Measurements from ENCODE around the gene SAMD13.

Gene SAMD13

GRCh38 chr1:84265867-84266266 lies 35.6 kb upstream of the SAMD13 start:
- no peaks in the 10 kb centered on the region for H3K36me3 ChIP-seq
- H3K27ac ChIP-seq: no peak overlapping the region
- TF ChIP-seq CTCF (IDR thresholded peaks at IDR 0.05): no peak

GRCh38 chr1:84266748-84267147 lies 34.8 kb upstream of the SAMD13 start:
- TF ChIP-seq CTCF (IDR thresholded peaks at IDR 0.05): no peak
- H3K27ac ChIP-seq: no peak overlapping the region
- no peaks in the 10 kb centered on the region for H3K9me3 ChIP-seq
- no peaks in the 10 kb centered on the region for H3K36me3 ChIP-seq
- H3K4me3 ChIP-seq (ENCODE audit: low read depth in 1 of 2, low read length in 1 of 2): no peak overlapping the region
- no peaks in the 10 kb centered on the region for H3K27me3 ChIP-seq
- H3K4me1 ChIP-seq (ENCODE audit: control insufficient read depth in 1 of 2, insufficient read depth in 1 of 2, low read depth in 1 of 2, low read length in 1 of 2): peaks cover 0 to 7% of the 10 kb centered on the region in 2 experiments

More at GRCh38 chr1:84265867-84266266, 35.6 kb upstream of the SAMD13 start:
- H3K4me1 ChIP-seq (ENCODE audit: control insufficient read depth in 1 of 2, insufficient read depth in 1 of 2, low read depth in 1 of 2, low read length in 1 of 2): no peaks in the 10 kb centered on the region
- no peaks in the 10 kb centered on the region for H3K9me3 ChIP-seq
- H3K27me3 ChIP-seq: no peaks in the 10 kb centered on the region
- H3K4me3 ChIP-seq (ENCODE audit: low read depth in 1 of 2, low read length in 1 of 2): no peak overlapping the region

- H3K4me1 ChIP-seq (ENCODE audit: control insufficient read depth in 1 of 2, insufficient read depth in 1 of 2, low read depth in 1 of 2, low read length in 1 of 2): peaks cover 0 to 9% of the 10 kb centered on the region in 2 experiments
- no peak for TF ChIP-seq CTCF (IDR thresholded peaks at IDR 0.05)
- no peak overlapping the region for H3K27ac ChIP-seq
- H3K36me3 ChIP-seq: no peaks in the 10 kb centered on the region
- H3K9me3 ChIP-seq: no peaks in the 10 kb centered on the region
- no peak overlapping the region for H3K4me3 ChIP-seq (ENCODE audit: low read depth in 1 of 2, low read length in 1 of 2)
- no peaks in the 10 kb centered on the region for H3K27me3 ChIP-seq
Measured at GRCh38 chr1:84267476-84267875, 34.0 kb upstream of the SAMD13 start.

GRCh38 chr1:84268346-84268745 lies 33.2 kb upstream of the SAMD13 start:
- Histone ChIP-seq H3K9me3 (no peaks in the 10 kb centered on the region), H3K4me1 (ENCODE audit: control insufficient read depth in 1 of 2, insufficient read depth in 1 of 2, low read depth in 1 of 2, low read length in 1 of 2) (peaks cover 0 to 9% of the 10 kb centered on the region in 2 experiments), H3K36me3 (no peaks in the 10 kb centered on the region), H3K27ac (no peak overlapping the region), H3K4me3 (ENCODE audit: low read depth in 1 of 2, low read length in 1 of 2) (no peak overlapping the region), H3K27me3 (no peaks in the 10 kb centered on the region)
- TF ChIP-seq CTCF (IDR thresholded peaks at IDR 0.05): no peak

- Histone ChIP-seq H3K9me3 (no peaks in the 10 kb centered on the region), H3K4me1 (ENCODE audit: control insufficient read depth in 1 of 2, insufficient read depth in 1 of 2, low read depth in 1 of 2, low read length in 1 of 2) (peaks cover 0 to 9% of the 10 kb centered on the region in 2 experiments), H3K36me3 (no peaks in the 10 kb centered on the region), H3K27ac (no peak overlapping the region), H3K27me3 (no peaks in the 10 kb centered on the region), H3K4me3 (ENCODE audit: low read depth in 1 of 2, low read length in 1 of 2) (no peak overlapping the region)
- no peak for TF ChIP-seq CTCF (IDR thresholded peaks at IDR 0.05)
Measured at GRCh38 chr1:84269306-84269705, 32.2 kb upstream of the SAMD13 start.
